ENCODE results near the gene PLA2G5. TPM values are rescaled to one million over a fixed set of nuclear protein-coding genes. Genes with fewer than 3 reads are reported as not detected.

Gene PLA2G5
- total RNA-seq, 1 donor from 2014 or later: not detected

- Histone ChIP-seq H3K4me3 (ENCODE audit: insufficient read depth, low read depth, low read length) (no peak overlapping the region), H3K27ac (ENCODE audit: low read depth, low read length) (no peak overlapping the region)
These were observed 26.9 kb downstream of the PLA2G5 start for GRCh38 chr1:20096840-20097447.

GRCh38 chr1:20099533-20099932 lies 29.5 kb downstream of the PLA2G5 start:
- no peak for DNase-seq (ENCODE audit: low read depth)
- no peak overlapping the region for H3K27ac ChIP-seq (ENCODE audit: low read depth, low read length)
- Mint-ChIP-seq H3K36me3 (ENCODE audit: low read depth, unreplicated experiment) (no peaks in the 10 kb centered on the region), H3K27ac (ENCODE audit: unreplicated experiment) (no peak overlapping the region), H3K27me3 (ENCODE audit: low read depth, unreplicated experiment) (peaks cover 16% of the 10 kb centered on the region), H3K9me3 (ENCODE audit: unreplicated experiment) (peaks cover 5% of the 10 kb centered on the region), H3K4me3 (ENCODE audit: unreplicated experiment) (no peak overlapping the region), H3K4me1 (ENCODE audit: low read depth, unreplicated experiment) (no peaks in the 10 kb centered on the region)
- no peak overlapping the region for H3K4me3 ChIP-seq (ENCODE audit: insufficient read depth, low read depth, low read length)
- no peaks in the 10 kb centered on the region for H4K20me1 ChIP-seq (ENCODE audit: insufficient read depth, low read length)
- H3K4me2 ChIP-seq (ENCODE audit: low read length): no peak overlapping the region
- H3K4me1 ChIP-seq (ENCODE audit: insufficient read depth, low read length): no peaks in the 10 kb centered on the region
- no peak for FAIRE-seq
- H3K9ac ChIP-seq (ENCODE audit: low read length): no peak overlapping the region
- no peaks in the 10 kb centered on the region for H3K36me3 ChIP-seq (ENCODE audit: insufficient read depth, low read length)
- H3K79me2 ChIP-seq (ENCODE audit: insufficient read depth, low read length): no peaks in the 10 kb centered on the region
- peaks cover 8% of the 10 kb centered on the region for H3K27me3 ChIP-seq (ENCODE audit: insufficient read depth, low read length)
- TF ChIP-seq CTCF (IDR thresholded peaks at IDR 0.05; ENCODE audit: insufficient read depth, low read depth, low read length) (no peak), EZH2 (IDR thresholded peaks at IDR 0.05; ENCODE audit: insufficient read depth, low read length) (no peak)
- no peaks in the 10 kb centered on the region for H3K9me3 ChIP-seq (ENCODE audit: insufficient read depth, low read depth, low read length)
- no peak overlapping the region for H2AFZ ChIP-seq (ENCODE audit: low read depth, low read length)

More at GRCh38 chr1:20096840-20097447, 26.9 kb downstream of the PLA2G5 start:
- Histone ChIP-seq H4K20me1 (ENCODE audit: insufficient read depth, low read length) (no peaks in the 10 kb centered on the region), H3K4me2 (ENCODE audit: low read length) (no peak overlapping the region), H3K9ac (ENCODE audit: low read length) (no peak overlapping the region), H3K79me2 (ENCODE audit: insufficient read depth, low read length) (no peaks in the 10 kb centered on the region), H3K27me3 (ENCODE audit: insufficient read depth, low read length) (peaks cover 19% of the 10 kb centered on the region), H3K9me3 (ENCODE audit: insufficient read depth, low read depth, low read length) (no peaks in the 10 kb centered on the region), H3K4me1 (ENCODE audit: insufficient read depth, low read length) (no peaks in the 10 kb centered on the region), H2AFZ (ENCODE audit: low read depth, low read length) (no peak overlapping the region), H3K36me3 (ENCODE audit: insufficient read depth, low read length) (no peaks in the 10 kb centered on the region)
- Mint-ChIP-seq H3K27ac (ENCODE audit: unreplicated experiment) (no peak overlapping the region), H3K36me3 (ENCODE audit: low read depth, unreplicated experiment) (no peaks in the 10 kb centered on the region), H3K4me1 (ENCODE audit: low read depth, unreplicated experiment) (no peaks in the 10 kb centered on the region), H3K27me3 (ENCODE audit: low read depth, unreplicated experiment) (peaks cover 38% of the 10 kb centered on the region), H3K9me3 (ENCODE audit: unreplicated experiment) (peaks cover 5% of the 10 kb centered on the region), H3K4me3 (ENCODE audit: unreplicated experiment) (no peak overlapping the region)
- FAIRE-seq: no peak
- DNase-seq (ENCODE audit: low read depth): no peak
- TF ChIP-seq EZH2 (IDR thresholded peaks at IDR 0.05; ENCODE audit: insufficient read depth, low read length) (no peak), CTCF (IDR thresholded peaks at IDR 0.05; ENCODE audit: insufficient read depth, low read depth, low read length) (no peak)

GRCh38 chr1:20100632-20101355 lies 30.8 kb downstream of the PLA2G5 start:
- Histone ChIP-seq H3K79me2 (ENCODE audit: insufficient read depth, low read length) (no peaks in the 10 kb centered on the region), H3K4me2 (ENCODE audit: low read length) (no peak overlapping the region), H3K4me3 (ENCODE audit: insufficient read depth, low read depth, low read length) (no peak overlapping the region), H3K9ac (ENCODE audit: low read length) (no peak overlapping the region), H3K9me3 (ENCODE audit: insufficient read depth, low read depth, low read length) (no peaks in the 10 kb centered on the region), H3K27ac (ENCODE audit: low read depth, low read length) (no peak overlapping the region), H4K20me1 (ENCODE audit: insufficient read depth, low read length) (no peaks in the 10 kb centered on the region), H3K27me3 (ENCODE audit: insufficient read depth, low read length) (peaks cover 6% of the 10 kb centered on the region), H3K36me3 (ENCODE audit: insufficient read depth, low read length) (no peaks in the 10 kb centered on the region), H3K4me1 (ENCODE audit: insufficient read depth, low read length) (no peaks in the 10 kb centered on the region), H2AFZ (ENCODE audit: low read depth, low read length) (no peak overlapping the region)
- H3K27ac Mint-ChIP-seq (ENCODE audit: unreplicated experiment): no peak overlapping the region
- H3K27me3 Mint-ChIP-seq (ENCODE audit: low read depth, unreplicated experiment): peaks cover 8% of the 10 kb centered on the region
- no peak overlapping the region for H3K4me3 Mint-ChIP-seq (ENCODE audit: unreplicated experiment)
- FAIRE-seq (no peak), DNase-seq (ENCODE audit: low read depth) (peak; percentile 50)
- no peaks in the 10 kb centered on the region for H3K36me3 Mint-ChIP-seq (ENCODE audit: low read depth, unreplicated experiment)
- H3K9me3 Mint-ChIP-seq (ENCODE audit: unreplicated experiment): peaks cover 5% of the 10 kb centered on the region
- H3K4me1 Mint-ChIP-seq (ENCODE audit: low read depth, unreplicated experiment): no peaks in the 10 kb centered on the region
- peak; percentile 66 for TF ChIP-seq CTCF (IDR thresholded peaks at IDR 0.05; ENCODE audit: insufficient read depth, low read depth, low read length)
- no peak for TF ChIP-seq EZH2 (IDR thresholded peaks at IDR 0.05; ENCODE audit: insufficient read depth, low read length)

All from astrocyte (in vitro differentiated cells and primary cell).